GM23338 (cell line): ENCODE measurements around the gene CELA3A. TPM values are rescaled to one million over a fixed set of nuclear protein-coding genes. Genes with fewer than 3 reads are reported as not detected.

Experiments used
- ATAC-seq: fragments of 200-7000 bp; cut with Tn5 transposase; 3 replicates; pipeline ENCODE4 v1.9.1; 2020
- DNase-seq: peaks from one replicate; pipeline ENCODE4 v3.0.0-alpha.2; 2015; ENCODE audit warnings: low spot score
- H2AFZ ChIP-seq: fragments of 200-600 bp; sonication (generic); 2 replicates; pipeline ENCODE4 v1.8.0; 2016; ENCODE audit warnings: antibody characterized with exemption, mild to moderate bottlenecking, moderate library complexity
- H3F3A ChIP-seq: fragments of 200-600 bp; sonication (generic); replicated peaks from 2 replicates; pipeline ENCODE4 v1.8.0; 2017; ENCODE audit warnings: antibody characterized with exemption, mixed run types, low read depth
- H3K27ac ChIP-seq: fragments of 200-600 bp; sonication (generic); 2 replicates; pipeline ENCODE4 v1.6.1; 2016; ENCODE audit warnings: low read depth
- H3K27me3 ChIP-seq: fragments of 200-600 bp; sonication (generic); 2 replicates; pipeline ENCODE4 v1.8.0; 2016; ENCODE audit warnings: mild to moderate bottlenecking, mixed run types, moderate library complexity; ENCODE audit not compliant: insufficient read depth
- H3K36me3 ChIP-seq: fragments of 200-600 bp; sonication (generic); 2 replicates; pipeline ENCODE4 v1.8.0; 2016; ENCODE audit warnings: mild to moderate bottlenecking; ENCODE audit not compliant: insufficient read depth
- H3K4me1 ChIP-seq: fragments of 200-600 bp; sonication (generic); 2 replicates; pipeline ENCODE4 v1.8.0; 2016; ENCODE audit warnings: mild to moderate bottlenecking, moderate library complexity; ENCODE audit not compliant: insufficient read depth
- H3K4me2 ChIP-seq: fragments of 200-600 bp; sonication (generic); 2 replicates; pipeline ENCODE4 v1.7.1; 2017; ENCODE audit warnings: mixed run types
- H3K4me3 ChIP-seq: fragments of 200-600 bp; sonication (generic); 2 replicates; pipeline ENCODE4 v1.6.1; 2016; ENCODE audit warnings: mixed run types
- H3K79me2 ChIP-seq: fragments of 200-600 bp; sonication (generic); replicated peaks from 2 replicates; pipeline ENCODE4 v1.8.0; 2017; ENCODE audit warnings: mild to moderate bottlenecking; ENCODE audit not compliant: insufficient read depth
- H3K9me2 ChIP-seq: fragments of 200-600 bp; sonication (generic); 2 replicates; pipeline ENCODE4 v1.8.0; 2017; ENCODE audit not compliant: insufficient read depth
- H4K20me1 ChIP-seq: fragments of 200-600 bp; sonication (generic); replicated peaks from 2 replicates; pipeline ENCODE4 v1.8.0; 2017; ENCODE audit warnings: mild to moderate bottlenecking; ENCODE audit not compliant: insufficient read depth
- H3K27ac Mint-ChIP-seq: 2 replicates; pipeline ENCODE4 v1.8.0; 2020; ENCODE audit warnings: inconsistent platforms, mild to moderate bottlenecking, moderate library complexity, mixed read lengths
- H3K27me3 Mint-ChIP-seq: 3 replicates; pipeline ENCODE4 v1.8.0; 2022; ENCODE audit warnings: low read depth, mild to moderate bottlenecking, moderate library complexity, mixed read lengths, inconsistent platforms; ENCODE audit not compliant: insufficient read depth, poor library complexity
- H3K36me3 Mint-ChIP-seq: 3 replicates; pipeline ENCODE4 v1.8.0; 2021; ENCODE audit warnings: low read depth, mild to moderate bottlenecking, inconsistent platforms, moderate library complexity, mixed read lengths
- H3K4me1 Mint-ChIP-seq: 3 replicates; pipeline ENCODE4 v1.8.0; 2020; ENCODE audit warnings: mild to moderate bottlenecking, inconsistent platforms, mixed read lengths
- H3K4me3 Mint-ChIP-seq: 3 replicates; pipeline ENCODE4 v1.8.0; 2021; ENCODE audit warnings: moderate library complexity, mild to moderate bottlenecking, inconsistent platforms, mixed read lengths
- H3K9me3 Mint-ChIP-seq: 3 replicates; pipeline ENCODE4 v1.8.0; 2020; ENCODE audit warnings: moderate library complexity, mild to moderate bottlenecking, inconsistent platforms, mixed read lengths
- CREB1 ChIP-seq: fragments of 250-450 bp; sonication (Bioruptor Pico); IDR thresholded peaks from 2 replicates; pipeline ENCODE4 v1.5.0; 2020; ENCODE audit warnings: low read depth, mild to moderate bottlenecking, moderate library complexity
- EZH2 ChIP-seq: fragments of 200-600 bp; sonication (generic); IDR thresholded peaks from one replicate; pipeline ENCODE4 v1.8.0; 2017; ENCODE audit warnings: antibody characterized with exemption, mild to moderate bottlenecking, low read depth; ENCODE audit not compliant: unreplicated experiment
- EZH2phosphoT487 ChIP-seq: fragments of 200-600 bp; sonication (generic); IDR thresholded peaks from one replicate; pipeline ENCODE4 v1.8.1; 2018; ENCODE audit warnings: antibody characterized with exemption; ENCODE audit not compliant: unreplicated experiment
- ZNF114 ChIP-seq: fragments of 250-450 bp; sonication (Bioruptor Pico); IDR thresholded peaks from 2 replicates; pipeline ENCODE4 v1.5.0; 2020; ENCODE audit warnings: mild to moderate bottlenecking, moderate library complexity
- ZNF462 ChIP-seq: fragments of 250-450 bp; sonication (Bioruptor Pico); IDR thresholded peaks from 2 replicates; pipeline ENCODE4 v1.5.0; 2020; ENCODE audit warnings: mild to moderate bottlenecking, moderate library complexity
- polyA plus RNA-seq: library from polyadenylated mRNA; unstranded; fragments of >200 nt; fragmentation: Nextera tagmentation; extraction: Ambion mirVana; gene quantifications from 2 replicates; pipeline ENCODE4 v1.2.1, GENCODE V29; 2016
- total RNA-seq: library from RNA; depleted of rRNA; stranded (reverse); fragments of >200 nt; shearing (Covaris generic); gene quantifications from 2 replicates; pipeline ENCODE4 v1.2.3, GENCODE V29; 2014

The CELA3A gene
- total and polyA plus RNA-seq, 2 experiments from 2014 or later: not detected

GRCh38 chr1:22030473-22030872, 29.0 kb downstream of the CELA3A start:
- DNase-seq (no peak), ATAC-seq (no peak)
- TF ChIP-seq EZH2: no peak
- TF ChIP-seq EZH2phosphoT487: no peak
- TF ChIP-seq CREB1 (CRISPR knock-in tag): no peak
- no peak for TF ChIP-seq ZNF114 (CRISPR knock-in tag)
- no peak for TF ChIP-seq ZNF462
- Histone ChIP-seq H3K4me1 (peaks cover 5% of the 10 kb centered on the region; the same call in 1 of the 2 replicates), H3K27ac (no peak overlapping the region), H2AFZ (no peak overlapping the region), H3K4me2 (no peak overlapping the region), H3K4me3 (no peak overlapping the region), H3K79me2 (peaks cover 17% of the 10 kb centered on the region), H3K9me2 (no peaks in the 10 kb centered on the region), H3F3A (0 out of 2 replicates have a peak, but pooled peaks cover 3% of the 10 kb centered on the region), H3K36me3 (no peaks in the 10 kb centered on the region), H3K27me3 (no peaks in the 10 kb centered on the region), H4K20me1 (no peaks in the 10 kb centered on the region)
- H3K4me1 Mint-ChIP-seq: peaks cover 6% of the 10 kb centered on the region
- peaks cover 5% of the 10 kb centered on the region for H3K27me3 Mint-ChIP-seq
- H3K4me3 Mint-ChIP-seq: no peak overlapping the region
- peaks cover 8% of the 10 kb centered on the region; the same call in 1 of the 3 replicates for H3K36me3 Mint-ChIP-seq
- no peaks in the 10 kb centered on the region for H3K9me3 Mint-ChIP-seq
- no peak overlapping the region for H3K27ac Mint-ChIP-seq
